NCI-H460 (cell line): Measurements from ENCODE around the gene PCNX2. TPM values are rescaled to one million over a fixed set of nuclear protein-coding genes. Genes with fewer than 3 reads are reported as not detected.
A peak's percentile ranks its signal among the peaks of the same experiment; 100 is the strongest.

Experiments used
- DNase-seq: peaks from one replicate; pipeline ENCODE4 v3.0.0-alpha.2; 2016; ENCODE audit warnings: low read depth; ENCODE audit errors: extremely low read depth
- total RNA-seq: library from RNA; depleted of rRNA; stranded (reverse); fragments of >200 nt; shearing (Covaris generic); gene quantifications from 2 replicates; pipeline ENCODE4 v1.2.3, GENCODE V29; 2014

Gene PCNX2
- total RNA-seq, 1 experiment from 2014 or later: 22.8 TPM

DNA sequence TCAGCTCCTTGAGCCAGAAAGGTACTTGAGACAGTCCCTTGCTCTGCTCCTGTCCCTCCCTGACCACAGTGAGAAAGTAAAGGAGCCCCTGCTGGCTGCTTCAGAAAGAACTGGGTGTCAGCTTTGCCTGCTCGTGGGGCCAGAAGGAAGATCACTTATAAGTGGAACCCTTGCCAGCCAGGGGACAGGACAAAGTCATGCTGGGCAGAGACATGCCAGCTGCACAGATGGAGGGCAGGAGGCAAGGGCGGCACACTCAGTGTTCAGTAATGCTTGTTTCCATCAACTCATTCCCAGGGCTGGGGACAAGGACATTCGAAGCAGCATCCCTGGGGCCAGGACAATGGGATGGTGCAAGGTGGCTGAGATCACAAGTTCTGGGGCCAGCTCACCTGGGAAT lies 303.3 kb downstream of the PCNX2 start:
- DNase-seq: no peak

- DNase-seq: no peak
These were observed 304.3 kb downstream of the PCNX2 start for GRCh38 chr1:232991238-232991637.

- no peak for DNase-seq
These were observed 305.1 kb downstream of the PCNX2 start for GRCh38 chr1:232990176-232991128.

DNA sequence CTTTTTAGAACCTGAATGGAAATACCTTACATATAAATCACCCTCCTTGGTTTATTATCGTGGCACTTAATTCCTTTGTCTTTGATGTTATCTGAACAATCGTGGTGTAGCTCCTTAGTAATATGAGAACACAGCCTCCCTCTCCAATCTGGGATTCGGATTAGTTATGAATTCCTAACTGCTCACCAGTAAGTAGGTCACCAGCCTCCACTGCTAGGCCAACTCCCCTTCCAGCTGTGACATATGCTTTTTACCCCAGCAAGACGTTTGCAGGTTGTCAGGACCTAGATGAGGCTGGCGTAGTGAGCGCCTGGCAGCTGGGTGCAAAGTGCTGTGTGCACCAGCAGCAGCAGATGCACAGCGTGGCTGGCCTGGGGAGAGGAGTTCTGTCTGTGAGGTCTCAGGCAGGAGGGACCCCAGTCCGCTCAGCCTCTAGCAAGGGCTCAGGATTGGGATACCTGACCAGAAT lies 306.9 kb downstream of the PCNX2 start:
- no peak for DNase-seq

DNA sequence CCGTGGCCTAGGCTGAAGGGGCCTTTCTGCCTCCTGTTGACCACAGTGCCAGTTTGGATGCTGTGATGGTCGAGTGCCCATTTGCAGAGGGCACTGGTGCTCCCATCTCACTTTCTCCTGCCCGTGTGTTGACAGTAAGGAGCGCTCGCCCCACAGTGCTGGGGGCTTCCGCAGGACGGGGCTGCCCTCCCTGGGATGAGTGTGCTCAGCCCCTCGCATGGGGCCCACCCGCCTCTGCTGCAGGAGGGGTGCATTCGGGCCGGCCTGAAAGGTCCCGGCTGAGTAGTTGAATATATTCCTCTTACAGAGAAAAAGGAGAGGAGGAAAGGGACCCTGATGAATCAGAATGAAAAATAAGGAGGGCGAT lies 307.8 kb downstream of the PCNX2 start:
- no peak for DNase-seq

GRCh38 chr1:232987046-232987773 lies 308.3 kb downstream of the PCNX2 start:
- no peak for DNase-seq

DNA sequence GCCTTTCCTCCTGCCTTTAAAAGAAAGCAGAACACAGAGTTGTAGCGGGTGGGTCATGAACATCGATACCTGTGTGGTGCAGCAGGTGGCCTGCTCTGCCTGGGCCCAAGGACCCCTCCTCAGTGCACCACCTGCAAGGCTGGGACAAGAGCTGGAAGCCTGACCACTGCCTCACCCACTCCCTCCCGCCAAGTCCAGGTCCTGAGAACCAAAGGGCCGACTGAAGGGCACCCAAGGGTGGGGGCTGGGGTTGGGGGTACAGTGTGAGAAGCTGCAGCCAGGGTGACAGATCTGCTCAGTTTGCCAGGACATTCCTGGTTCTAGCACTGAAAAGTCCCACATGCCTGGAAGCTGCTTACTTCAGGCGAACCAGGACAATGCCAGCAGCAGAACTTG lies 309.0 kb downstream of the PCNX2 start:
- no peak for DNase-seq

DNA sequence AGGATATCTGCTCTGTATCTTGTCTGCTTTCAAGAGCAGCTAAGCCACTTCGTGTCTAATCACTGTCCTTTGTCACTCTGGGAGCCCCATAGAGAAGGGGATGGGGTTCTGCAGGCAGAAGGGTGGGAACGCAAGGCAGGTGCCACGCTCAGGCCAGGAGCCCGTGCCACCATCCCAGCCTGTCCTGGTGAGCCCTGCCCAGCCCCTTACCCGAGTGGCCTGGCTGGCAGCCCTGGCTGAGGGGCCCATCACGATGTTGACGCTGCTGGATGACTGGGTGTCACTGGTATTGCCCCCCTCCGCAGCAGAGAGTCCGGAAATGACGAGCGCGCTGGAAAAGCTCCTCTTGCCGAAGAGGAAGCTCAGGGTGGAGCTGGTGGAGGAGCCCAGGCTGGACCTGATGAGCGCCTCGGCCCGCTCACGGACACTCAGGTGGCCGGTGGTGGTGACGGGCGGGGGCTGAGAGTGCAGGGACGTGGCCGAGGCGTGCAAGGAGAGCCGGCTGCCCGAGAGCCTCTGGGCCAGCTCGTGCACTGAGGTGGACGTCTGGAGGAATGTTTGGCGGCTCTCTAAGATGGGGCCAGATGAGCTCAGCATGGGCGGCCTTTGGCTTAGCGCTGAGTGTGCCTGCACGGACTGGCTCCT lies 309.5 kb downstream of the PCNX2 start:
- no peak for DNase-seq

- DNase-seq: no peak
These were observed 310.7 kb downstream of the PCNX2 start for GRCh38 chr1:232984577-232985425.

DNA sequence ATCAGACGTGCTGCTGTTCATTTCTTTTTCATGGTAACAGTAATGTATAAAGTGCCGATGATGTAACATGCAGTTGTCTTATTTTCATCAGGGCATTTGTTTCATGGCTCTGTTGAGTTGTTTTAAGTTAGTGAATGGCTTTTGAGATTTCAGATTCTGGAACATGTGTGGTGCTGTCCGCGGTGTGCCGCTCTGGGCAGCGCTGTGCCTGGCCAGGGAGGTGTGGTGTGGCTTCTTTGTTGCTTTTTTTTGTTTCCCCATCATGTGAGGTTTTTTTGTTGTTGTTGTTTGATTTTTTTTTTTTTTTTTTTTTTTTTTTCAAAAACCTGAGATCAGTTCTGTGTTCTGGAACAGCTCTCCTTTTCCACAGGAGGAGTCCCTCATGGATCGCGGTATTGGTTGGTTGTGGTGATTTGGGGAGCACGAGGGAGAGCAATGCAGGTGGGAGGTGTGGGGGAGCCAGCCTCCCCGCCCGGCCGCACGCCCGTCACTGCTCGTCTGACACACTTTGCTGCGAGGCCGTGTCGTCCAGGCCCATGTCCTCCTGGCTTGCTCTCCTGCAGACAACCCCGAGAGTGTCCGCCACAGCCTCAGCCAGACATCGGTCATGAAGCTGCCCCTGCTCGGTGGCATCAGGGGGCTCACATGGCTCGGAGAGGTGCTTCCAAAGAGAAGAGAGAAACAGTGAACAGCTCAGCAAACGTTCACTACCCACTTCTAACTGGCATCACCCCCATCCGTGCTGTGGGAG lies 311.5 kb downstream of the PCNX2 start:
- no peak for DNase-seq

- no peak for DNase-seq
These were observed 312.1 kb downstream of the PCNX2 start for GRCh38 chr1:232983375-232983774.

DNA sequence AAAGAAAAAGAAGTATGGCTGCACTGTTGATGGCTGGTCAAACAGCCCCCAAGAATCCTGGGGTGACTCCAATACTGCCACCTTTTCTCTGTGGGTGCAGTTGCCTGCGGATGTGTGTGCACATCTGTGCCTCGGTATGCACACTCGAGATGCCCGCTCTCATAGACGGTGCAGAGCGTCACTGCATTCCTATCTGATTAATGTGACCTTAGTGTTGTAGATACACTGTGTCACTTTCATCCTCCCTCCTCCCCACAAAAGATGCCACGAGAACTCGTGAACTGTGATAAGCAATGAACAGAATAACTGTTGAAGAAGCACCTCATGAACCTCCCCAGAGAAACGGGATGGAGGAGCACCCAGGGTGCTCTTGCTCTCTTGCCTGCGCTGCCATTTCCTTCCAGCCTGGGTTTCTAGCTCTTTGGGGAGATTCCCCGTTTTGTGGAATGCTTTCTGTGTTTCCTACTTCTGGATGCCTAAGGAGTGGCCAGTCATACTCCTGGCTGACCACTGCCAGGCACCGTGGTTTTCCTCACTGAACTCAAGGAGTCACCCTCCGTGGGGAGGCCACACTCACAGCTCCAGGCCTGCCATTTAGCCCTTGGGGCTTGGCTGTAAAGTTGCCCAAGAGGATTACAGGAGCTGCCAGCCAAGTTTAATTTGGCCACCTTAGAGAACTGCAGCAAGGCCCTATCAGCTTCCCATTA lies 313.1 kb downstream of the PCNX2 start:
- DNase-seq: peak; percentile 34

GRCh38 chr1:232980986-232981560 lies 314.5 kb downstream of the PCNX2 start:
- DNase-seq: no peak

DNA sequence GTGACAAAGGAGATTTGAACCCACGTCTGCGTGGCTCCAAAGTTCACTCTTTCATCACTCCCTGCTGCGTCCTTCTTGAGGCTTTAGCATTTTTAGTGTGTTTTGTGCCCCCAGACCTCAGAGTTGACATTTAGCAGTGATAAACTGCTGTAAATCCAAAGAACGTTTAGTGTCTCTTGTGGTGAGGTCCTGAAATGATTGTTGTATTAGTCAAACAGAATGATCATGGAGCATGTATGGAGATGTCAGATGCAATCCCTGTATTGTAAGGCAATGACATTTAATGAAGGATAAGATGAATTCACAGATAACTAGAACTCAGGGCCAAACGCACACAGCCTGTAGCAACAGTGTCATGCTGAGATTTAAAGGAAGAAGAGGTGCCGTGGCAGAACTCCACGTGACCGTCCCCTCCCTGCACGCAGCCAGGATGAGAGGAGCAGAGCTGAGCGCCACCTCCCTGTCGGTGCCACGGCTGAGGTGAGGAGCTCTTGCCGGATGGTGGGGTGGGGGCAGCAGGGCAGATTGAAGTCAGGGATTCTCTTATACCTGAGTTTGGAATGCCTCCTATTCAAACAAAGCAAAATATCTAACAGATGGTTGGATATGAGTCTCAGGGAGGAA lies 315.1 kb downstream of the PCNX2 start:
- DNase-seq: no peak

- DNase-seq: no peak
These were observed 316.0 kb downstream of the PCNX2 start for GRCh38 chr1:232979558-232979957.

DNA sequence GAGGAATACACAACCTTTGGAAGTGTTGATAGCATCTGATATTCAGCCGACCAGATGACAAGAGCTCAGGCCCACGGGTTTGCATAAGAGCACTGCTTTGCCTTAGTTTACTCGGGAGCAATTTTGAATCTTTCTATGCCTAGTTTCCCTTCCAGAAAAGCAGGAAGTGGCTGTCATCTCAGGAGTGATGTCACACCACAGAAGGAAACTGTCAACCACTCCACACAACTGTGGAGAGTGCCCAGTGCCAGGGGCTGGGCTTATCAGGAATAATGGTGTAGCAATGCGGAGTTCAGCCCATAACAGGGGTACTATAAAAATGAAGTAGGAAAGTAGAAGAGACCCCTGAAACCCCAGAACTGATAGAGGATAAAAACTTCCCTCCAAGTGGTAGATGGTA lies 316.7 kb downstream of the PCNX2 start:
- DNase-seq: no peak

- no peak for DNase-seq
These were observed 317.4 kb downstream of the PCNX2 start for GRCh38 chr1:232978091-232978634.

DNA sequence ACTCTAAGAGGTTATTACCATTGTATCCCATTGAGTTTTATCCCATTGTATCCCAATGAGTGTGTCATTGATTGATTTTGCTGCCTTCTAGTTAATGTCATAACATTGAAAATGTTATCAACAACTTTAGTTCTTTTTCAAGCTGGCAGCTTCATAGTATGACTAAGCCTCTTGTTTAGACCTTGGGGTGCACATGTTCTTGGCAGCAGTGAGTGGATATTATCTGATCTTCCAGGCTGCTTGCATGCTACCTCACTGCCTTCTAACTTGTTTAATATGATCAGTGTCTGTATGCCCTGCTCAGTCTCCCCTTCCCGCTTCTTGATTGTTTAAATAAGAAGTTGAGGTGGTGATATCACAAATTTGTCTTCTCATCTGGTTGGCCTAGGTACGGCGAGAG lies 320.6 kb downstream of the PCNX2 start:
- DNase-seq: no peak
